Measurements from ENCODE around the gene REEP2.

DNA sequence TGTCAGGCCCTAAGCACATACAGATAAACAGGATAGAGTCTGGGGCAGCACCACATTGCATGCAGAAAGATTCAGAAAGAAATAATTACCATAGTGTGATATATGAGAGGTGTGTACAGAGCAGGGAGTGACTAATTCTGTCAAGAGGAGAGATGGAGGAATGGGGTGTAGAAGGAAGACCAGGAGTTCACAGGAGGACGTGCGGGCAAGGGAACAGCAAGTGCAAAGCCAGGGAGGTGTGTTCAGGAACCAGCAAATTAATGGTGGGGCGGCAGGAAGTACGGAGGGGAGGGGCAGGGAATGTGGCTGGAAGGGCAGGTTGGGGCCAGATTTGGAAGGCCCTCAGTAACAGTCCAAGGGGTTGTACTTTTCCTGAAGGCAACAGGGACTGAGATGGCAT, 43.8 kb downstream of the REEP2 start:
- TF ChIP-seq, protein P1, sequence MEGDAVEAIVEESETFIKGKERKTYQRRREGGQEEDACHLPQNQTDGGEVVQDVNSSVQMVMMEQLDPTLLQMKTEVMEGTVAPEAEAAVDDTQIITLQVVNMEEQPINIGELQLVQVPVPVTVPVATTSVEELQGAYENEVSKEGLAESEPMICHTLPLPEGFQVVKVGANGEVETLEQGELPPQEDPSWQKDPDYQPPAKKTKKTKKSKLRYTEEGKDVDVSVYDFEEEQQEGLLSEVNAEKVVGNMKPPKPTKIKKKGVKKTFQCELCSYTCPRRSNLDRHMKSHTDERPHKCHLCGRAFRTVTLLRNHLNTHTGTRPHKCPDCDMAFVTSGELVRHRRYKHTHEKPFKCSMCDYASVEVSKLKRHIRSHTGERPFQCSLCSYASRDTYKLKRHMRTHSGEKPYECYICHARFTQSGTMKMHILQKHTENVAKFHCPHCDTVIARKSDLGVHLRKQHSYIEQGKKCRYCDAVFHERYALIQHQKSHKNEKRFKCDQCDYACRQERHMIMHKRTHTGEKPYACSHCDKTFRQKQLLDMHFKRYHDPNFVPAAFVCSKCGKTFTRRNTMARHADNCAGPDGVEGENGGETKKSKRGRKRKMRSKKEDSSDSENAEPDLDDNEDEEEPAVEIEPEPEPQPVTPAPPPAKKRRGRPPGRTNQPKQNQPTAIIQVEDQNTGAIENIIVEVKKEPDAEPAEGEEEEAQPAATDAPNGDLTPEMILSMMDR (IDR thresholded peaks at IDR 0.05), result no peak
- no peak for TF ChIP-seq POLR2A (IDR thresholded peaks at IDR 0.05)

All from uterus (tissue), 2 donors.